ENCODE data around the gene DNAJB14. TPM values are rescaled to one million over a fixed set of nuclear protein-coding genes. Genes with fewer than 3 reads are reported as not detected.

DNAJB14 gene
- total RNA-seq, 1 experiment from 2014 or later: 52.5 TPM

DNA sequence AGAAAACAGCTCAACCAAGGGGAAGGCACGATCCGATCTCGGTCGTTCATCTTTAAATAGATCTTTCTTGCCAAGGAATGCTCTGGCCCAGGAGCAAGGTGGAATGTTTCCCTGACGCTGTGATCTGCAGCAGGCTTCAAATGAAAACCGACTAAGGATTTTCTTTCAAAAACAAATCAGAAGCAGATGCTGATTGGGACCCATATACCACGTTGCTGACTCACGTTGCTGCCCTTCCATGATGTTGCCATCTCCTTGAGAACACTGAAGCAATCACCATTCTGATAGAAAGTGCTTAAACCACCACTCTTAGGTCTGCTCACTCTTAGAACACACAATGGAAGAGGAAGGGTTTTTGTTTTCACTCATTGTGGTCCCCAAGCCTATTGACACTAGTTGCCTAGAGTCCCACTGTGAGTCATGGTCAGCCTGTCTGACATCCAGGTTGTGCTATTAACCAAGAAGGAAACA, 78.3 kb downstream of the DNAJB14 start:
- Histone ChIP-seq H2AFZ (ENCODE audit: low read depth, low read length, poor library complexity, severe bottlenecking) (no peak overlapping the region), H4K20me1 (ENCODE audit: insufficient read depth) (no peaks in the 10 kb centered on the region), H3K9me3 (ENCODE audit: control insufficient read depth in 1 of 2, insufficient read depth in 1 of 2, low read depth in 1 of 2, low read length in 2 of 2) (no peaks in the 10 kb centered on the region), H3K4me1 (ENCODE audit: control insufficient read depth in 1 of 2, insufficient read depth in 2 of 2, low read length in 2 of 2) (no peaks in the 10 kb centered on the region), H3K27ac (ENCODE audit: low read depth, low read length) (no peak overlapping the region), H3K4me3 (replicated peaks in 1 of 2; ENCODE audit: low read depth in 1 of 2, low read length in 2 of 2) (no peak overlapping the region), H3K4me2 (ENCODE audit: low read length) (no peak overlapping the region), H3K79me2 (ENCODE audit: insufficient read depth, low read length) (no peaks in the 10 kb centered on the region), H3K27me3 (ENCODE audit: insufficient read depth, low read length) (no peaks in the 10 kb centered on the region), H3K9ac (ENCODE audit: low read length) (no peak overlapping the region), H3K9me2 (ENCODE audit: insufficient read depth) (no peaks in the 10 kb centered on the region), H3K36me3 (ENCODE audit: control insufficient read depth in 1 of 2, insufficient read depth in 2 of 2, low read length in 2 of 2) (no peaks in the 10 kb centered on the region)
- TF ChIP-seq, protein P1, sequence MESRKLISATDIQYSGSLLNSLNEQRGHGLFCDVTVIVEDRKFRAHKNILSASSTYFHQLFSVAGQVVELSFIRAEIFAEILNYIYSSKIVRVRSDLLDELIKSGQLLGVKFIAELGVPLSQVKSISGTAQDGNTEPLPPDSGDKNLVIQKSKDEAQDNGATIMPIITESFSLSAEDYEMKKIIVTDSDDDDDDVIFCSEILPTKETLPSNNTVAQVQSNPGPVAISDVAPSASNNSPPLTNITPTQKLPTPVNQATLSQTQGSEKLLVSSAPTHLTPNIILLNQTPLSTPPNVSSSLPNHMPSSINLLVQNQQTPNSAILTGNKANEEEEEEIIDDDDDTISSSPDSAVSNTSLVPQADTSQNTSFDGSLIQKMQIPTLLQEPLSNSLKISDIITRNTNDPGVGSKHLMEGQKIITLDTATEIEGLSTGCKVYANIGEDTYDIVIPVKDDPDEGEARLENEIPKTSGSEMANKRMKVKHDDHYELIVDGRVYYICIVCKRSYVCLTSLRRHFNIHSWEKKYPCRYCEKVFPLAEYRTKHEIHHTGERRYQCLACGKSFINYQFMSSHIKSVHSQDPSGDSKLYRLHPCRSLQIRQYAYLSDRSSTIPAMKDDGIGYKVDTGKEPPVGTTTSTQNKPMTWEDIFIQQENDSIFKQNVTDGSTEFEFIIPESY (IDR thresholded peaks at IDR 0.05; ENCODE audit: extremely low read depth, insufficient replicate concordance, low read length): no peak
- TF ChIP-seq SP1 (IDR thresholded peaks at IDR 0.05; ENCODE audit: low read depth): no peak
- no peak for TF ChIP-seq RAD21 (IDR thresholded peaks at IDR 0.05; ENCODE audit: low read depth)
- TF ChIP-seq ELF1 (IDR thresholded peaks at IDR 0.05; ENCODE audit: borderline replicate concordance, low read depth): no peak
- TF ChIP-seq TCF7L2 (IDR thresholded peaks at IDR 0.05; ENCODE audit: borderline replicate concordance, extremely low read depth, insufficient read depth, insufficient read length): no peak
- TF ChIP-seq, protein P2, sequence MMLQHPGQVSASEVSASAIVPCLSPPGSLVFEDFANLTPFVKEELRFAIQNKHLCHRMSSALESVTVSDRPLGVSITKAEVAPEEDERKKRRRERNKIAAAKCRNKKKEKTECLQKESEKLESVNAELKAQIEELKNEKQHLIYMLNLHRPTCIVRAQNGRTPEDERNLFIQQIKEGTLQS (IDR thresholded peaks at IDR 0.05): no peak
- TF ChIP-seq EGR1 (IDR thresholded peaks at IDR 0.05; ENCODE audit: low read depth): no peak
- TF ChIP-seq, protein P3, sequence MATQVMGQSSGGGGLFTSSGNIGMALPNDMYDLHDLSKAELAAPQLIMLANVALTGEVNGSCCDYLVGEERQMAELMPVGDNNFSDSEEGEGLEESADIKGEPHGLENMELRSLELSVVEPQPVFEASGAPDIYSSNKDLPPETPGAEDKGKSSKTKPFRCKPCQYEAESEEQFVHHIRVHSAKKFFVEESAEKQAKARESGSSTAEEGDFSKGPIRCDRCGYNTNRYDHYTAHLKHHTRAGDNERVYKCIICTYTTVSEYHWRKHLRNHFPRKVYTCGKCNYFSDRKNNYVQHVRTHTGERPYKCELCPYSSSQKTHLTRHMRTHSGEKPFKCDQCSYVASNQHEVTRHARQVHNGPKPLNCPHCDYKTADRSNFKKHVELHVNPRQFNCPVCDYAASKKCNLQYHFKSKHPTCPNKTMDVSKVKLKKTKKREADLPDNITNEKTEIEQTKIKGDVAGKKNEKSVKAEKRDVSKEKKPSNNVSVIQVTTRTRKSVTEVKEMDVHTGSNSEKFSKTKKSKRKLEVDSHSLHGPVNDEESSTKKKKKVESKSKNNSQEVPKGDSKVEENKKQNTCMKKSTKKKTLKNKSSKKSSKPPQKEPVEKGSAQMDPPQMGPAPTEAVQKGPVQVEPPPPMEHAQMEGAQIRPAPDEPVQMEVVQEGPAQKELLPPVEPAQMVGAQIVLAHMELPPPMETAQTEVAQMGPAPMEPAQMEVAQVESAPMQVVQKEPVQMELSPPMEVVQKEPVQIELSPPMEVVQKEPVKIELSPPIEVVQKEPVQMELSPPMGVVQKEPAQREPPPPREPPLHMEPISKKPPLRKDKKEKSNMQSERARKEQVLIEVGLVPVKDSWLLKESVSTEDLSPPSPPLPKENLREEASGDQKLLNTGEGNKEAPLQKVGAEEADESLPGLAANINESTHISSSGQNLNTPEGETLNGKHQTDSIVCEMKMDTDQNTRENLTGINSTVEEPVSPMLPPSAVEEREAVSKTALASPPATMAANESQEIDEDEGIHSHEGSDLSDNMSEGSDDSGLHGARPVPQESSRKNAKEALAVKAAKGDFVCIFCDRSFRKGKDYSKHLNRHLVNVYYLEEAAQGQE (IDR thresholded peaks at IDR 0.05; ENCODE audit: low read depth): no peak
- TF ChIP-seq CBX3 (IDR thresholded peaks at IDR 0.05; ENCODE audit: low read depth): no peak
- TF ChIP-seq SIN3A (IDR thresholded peaks at IDR 0.05; ENCODE audit: low read depth): no peak
- TF ChIP-seq, protein P4, sequence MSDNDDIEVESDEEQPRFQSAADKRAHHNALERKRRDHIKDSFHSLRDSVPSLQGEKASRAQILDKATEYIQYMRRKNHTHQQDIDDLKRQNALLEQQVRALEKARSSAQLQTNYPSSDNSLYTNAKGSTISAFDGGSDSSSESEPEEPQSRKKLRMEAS (IDR thresholded peaks at IDR 0.05): no peak
- no peak for TF ChIP-seq SRF (IDR thresholded peaks at IDR 0.05; ENCODE audit: low read depth)
- TF ChIP-seq FOSL1 (IDR thresholded peaks at IDR 0.05; ENCODE audit: low read depth): no peak
- TF ChIP-seq EZH2phosphoT487 (IDR thresholded peaks at IDR 0.05; ENCODE audit: borderline replicate concordance): no peak
- DNase-seq (ENCODE audit: low read depth, low spot score) (no peak), ATAC-seq (no peak)
- RAD21 ChIA-PET (ENCODE audit: low non-redundant PET in 1 of 2, low total read pairs in 2 of 2, uncharacterized antibody in 2 of 2, unreplicated experiment in 2 of 2): no interaction called here
- POLR2A ChIA-PET: no interaction called here
- CTCF ChIA-PET: no interaction called here
- BruUV-seq (replicated peaks): no TSS peak
- intact Hi-C loops (cut with micrococcal nuclease): no loop called here

Data from HCT116 (cell line).